ENCODE data around the gene ARG2. TPM values are rescaled to one million over a fixed set of nuclear protein-coding genes. Genes with fewer than 3 reads are reported as not detected.

The ARG2 gene
- total and polyA plus RNA-seq, 9 of the 15 experiments (the other 6 are each of a cell fraction or from before 2014, with no cell fraction given): 6.2 to 75.0 (median 17.8) TPM

DNA sequence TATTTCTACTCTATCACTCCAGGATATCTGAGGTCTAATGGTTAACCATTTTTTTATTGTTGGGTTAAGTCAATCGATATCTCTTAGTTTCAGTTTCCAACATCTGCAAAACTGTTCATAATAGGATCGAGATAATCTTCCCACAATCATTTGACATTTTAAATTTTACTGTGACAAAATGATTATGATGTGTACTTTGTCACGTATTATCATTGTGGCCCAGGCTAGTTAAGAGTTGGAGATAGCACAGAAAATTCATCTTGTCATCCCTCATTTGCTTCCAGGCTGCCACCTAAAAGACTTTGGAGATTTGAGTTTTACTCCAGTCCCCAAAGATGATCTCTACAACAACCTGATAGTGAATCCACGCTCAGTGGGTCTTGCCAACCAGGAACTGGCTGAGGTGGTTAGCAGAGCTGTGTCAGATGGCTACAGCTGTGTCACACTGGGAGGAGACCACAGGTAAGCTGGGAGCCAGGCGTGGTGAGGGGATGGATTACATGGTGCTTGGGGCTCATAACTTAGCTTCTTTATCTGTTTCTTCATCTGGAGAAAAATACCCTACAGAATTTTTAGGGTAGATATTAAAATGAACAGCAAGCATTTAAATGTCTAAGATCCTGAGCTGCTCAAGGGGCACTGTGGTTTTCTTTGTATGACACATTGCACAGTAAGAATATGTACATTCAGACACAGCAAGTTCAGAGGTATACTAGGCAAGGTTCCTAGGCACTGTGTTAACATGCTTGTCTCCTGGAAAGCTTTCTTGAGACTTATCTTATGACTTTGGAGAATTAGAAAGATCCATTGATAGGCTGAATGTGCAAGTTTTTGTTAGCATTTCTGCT is 22.4 kb downstream of the ARG2 start (continued):
- TF ChIP-seq CHD2 (IDR thresholded peaks at IDR 0.05; ENCODE audit: low read depth, low read length) (no peak), NFYB (IDR thresholded peaks at IDR 0.05; ENCODE audit: extremely low read depth, insufficient read length) (no peak), CBFA2T2 (conservative IDR thresholded peaks at IDR 0.05) (peak; percentile 66), NFE2 (IDR thresholded peaks at IDR 0.05; ENCODE audit: low read depth) (no peak; the same call in 1 of the 2 replicates), TSC22D4 (tag; IDR thresholded peaks at IDR 0.05) (no peak), C11orf30 (IDR thresholded peaks at IDR 0.05; ENCODE audit: low read depth) (peak; percentile 24; the same call in 1 of the 2 replicates), NCOR1 (IDR thresholded peaks at IDR 0.05) (peak; percentile 62), ZNF766 (CRISPR knock-in tag; conservative IDR thresholded peaks at IDR 0.05) (0 out of 2 replicates have a peak, but pooled peaks have one; percentile 24), CREM (IDR thresholded peaks at IDR 0.05; ENCODE audit: low read depth) (peak; percentile 17; the same call in 1 of the 2 replicates), PML (IDR thresholded peaks at IDR 0.05; ENCODE audit: low read length) (peak; percentile 41; the same call in 1 of the 2 replicates), ATF1 (CRISPR knock-in tag; IDR thresholded peaks at IDR 0.05) (no peak), ATF1 (tag; IDR thresholded peaks at IDR 0.05) (peak; percentile 37; the same call in 1 of the 2 replicates), MEIS2 (IDR thresholded peaks at IDR 0.05; ENCODE audit: partially characterized antibody) (peak; percentile 78), TEAD4 (IDR thresholded peaks at IDR 0.05; ENCODE audit: low read length) (peak; percentile 87), TEAD4 (CRISPR knock-in tag; IDR thresholded peaks at IDR 0.05; ENCODE audit: borderline replicate concordance) (no peak), JUND (IDR thresholded peaks at IDR 0.05; ENCODE audit: borderline replicate concordance, low read depth, low read length) (peak; percentile 39; the same call in 1 of the 2 replicates), JUND (tag; IDR thresholded peaks at IDR 0.05; ENCODE audit: borderline replicate concordance, low read depth, low read length) (no peak; the same call in 2 of the 3 replicates), SMARCE1 (IDR thresholded peaks at IDR 0.05) (peak; percentile 18; the same call in 1 of the 2 replicates), SRSF9 (IDR thresholded peaks at IDR 0.05; ENCODE audit: borderline replicate concordance, low read depth, low read length) (no peak), RCOR1 (IDR thresholded peaks at IDR 0.05; ENCODE audit: borderline replicate concordance in 1 of 2, low read depth in 2 of 2, low read length in 2 of 2) (peak in 1 of 2 experiments; percentile 85; a peak in 1 of 4 replicates), FOXA3 (CRISPR knock-in tag; conservative IDR thresholded peaks at IDR 0.05 in 1 of 2, IDR thresholded peaks at IDR 0.05 in 1 of 2) (peak in 1 of 2 experiments; percentile 75; a peak in 2 of 4 replicates), ADNP (tag; IDR thresholded peaks at IDR 0.05) (0 out of 2 replicates have a peak, but pooled peaks have one; percentile 43), CCNT2 (IDR thresholded peaks at IDR 0.05; ENCODE audit: borderline replicate concordance, extremely low read depth, insufficient read length, low read depth, low read length) (peak; percentile 22)
- TF ChIP-seq, protein P1, sequence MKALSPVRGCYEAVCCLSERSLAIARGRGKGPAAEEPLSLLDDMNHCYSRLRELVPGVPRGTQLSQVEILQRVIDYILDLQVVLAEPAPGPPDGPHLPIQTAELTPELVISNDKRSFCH (CRISPR knock-in tag; IDR thresholded peaks at IDR 0.05): no peak
- TF ChIP-seq, protein P1 (tag; IDR thresholded peaks at IDR 0.05): 0 out of 2 replicates have a peak, but pooled peaks have one; percentile 71
- TF ChIP-seq, protein P2, sequence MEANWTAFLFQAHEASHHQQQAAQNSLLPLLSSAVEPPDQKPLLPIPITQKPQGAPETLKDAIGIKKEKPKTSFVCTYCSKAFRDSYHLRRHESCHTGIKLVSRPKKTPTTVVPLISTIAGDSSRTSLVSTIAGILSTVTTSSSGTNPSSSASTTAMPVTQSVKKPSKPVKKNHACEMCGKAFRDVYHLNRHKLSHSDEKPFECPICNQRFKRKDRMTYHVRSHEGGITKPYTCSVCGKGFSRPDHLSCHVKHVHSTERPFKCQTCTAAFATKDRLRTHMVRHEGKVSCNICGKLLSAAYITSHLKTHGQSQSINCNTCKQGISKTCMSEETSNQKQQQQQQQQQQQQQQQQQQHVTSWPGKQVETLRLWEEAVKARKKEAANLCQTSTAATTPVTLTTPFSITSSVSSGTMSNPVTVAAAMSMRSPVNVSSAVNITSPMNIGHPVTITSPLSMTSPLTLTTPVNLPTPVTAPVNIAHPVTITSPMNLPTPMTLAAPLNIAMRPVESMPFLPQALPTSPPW (CRISPR knock-in tag; IDR thresholded peaks at IDR 0.05): peak; percentile 26; the same call in 1 of the 2 replicates
- TF ChIP-seq, protein P3, sequence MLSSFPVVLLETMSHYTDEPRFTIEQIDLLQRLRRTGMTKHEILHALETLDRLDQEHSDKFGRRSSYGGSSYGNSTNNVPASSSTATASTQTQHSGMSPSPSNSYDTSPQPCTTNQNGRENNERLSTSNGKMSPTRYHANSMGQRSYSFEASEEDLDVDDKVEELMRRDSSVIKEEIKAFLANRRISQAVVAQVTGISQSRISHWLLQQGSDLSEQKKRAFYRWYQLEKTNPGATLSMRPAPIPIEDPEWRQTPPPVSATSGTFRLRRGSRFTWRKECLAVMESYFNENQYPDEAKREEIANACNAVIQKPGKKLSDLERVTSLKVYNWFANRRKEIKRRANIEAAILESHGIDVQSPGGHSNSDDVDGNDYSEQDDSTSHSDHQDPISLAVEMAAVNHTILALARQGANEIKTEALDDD (IDR thresholded peaks at IDR 0.05): peak; percentile 69
